Fibroblast of skin of scalp (primary cell): ENCODE results near the gene TUBB.
"Not testable (repeated sequence)": the region's sequence is repeated elsewhere in the genome, so short reads cannot be mapped to it uniquely, and the experiment has no call there.

ENCODE experiments used
- DNase-seq: peaks from one replicate; pipeline ENCODE4 v3.0.0-alpha.2; 2013

TUBB gene

DNA sequence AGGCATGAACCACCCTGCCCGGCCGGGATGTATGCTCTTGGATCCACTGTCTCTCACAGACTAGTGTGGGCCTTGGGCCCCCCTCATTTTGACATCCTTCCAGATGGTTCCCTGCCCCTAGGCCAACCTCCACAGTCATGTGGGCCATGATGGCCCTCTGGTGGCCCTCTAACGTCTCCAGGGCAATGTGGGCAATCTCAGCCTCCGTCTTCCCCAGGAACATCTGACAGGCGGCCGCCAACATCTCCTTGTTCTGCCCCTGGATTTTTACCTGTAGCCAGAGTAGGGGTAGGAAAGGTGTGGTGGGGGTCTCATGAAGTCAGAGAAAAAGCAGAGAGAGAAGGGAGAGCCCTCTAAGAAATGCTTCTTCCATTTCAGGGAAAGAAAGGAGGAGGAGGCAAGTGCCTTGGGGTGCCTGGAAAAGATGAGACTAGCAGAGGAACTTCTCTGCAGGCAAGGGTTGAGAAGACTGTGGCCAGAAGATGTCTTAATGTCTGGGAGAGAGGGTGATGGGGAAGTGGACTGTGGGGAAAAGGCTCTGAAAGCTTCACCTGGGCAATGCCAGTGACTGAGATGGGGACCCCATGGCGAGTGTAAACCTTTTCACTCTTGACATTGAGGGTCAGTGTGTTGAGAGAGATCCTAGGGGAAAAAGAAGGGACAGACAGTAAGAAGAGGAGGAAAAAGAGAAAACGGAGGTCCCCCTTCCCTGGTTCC is 21.1 kb downstream of the TUBB start:
- DNase-seq = peak; percentile 65

DNA sequence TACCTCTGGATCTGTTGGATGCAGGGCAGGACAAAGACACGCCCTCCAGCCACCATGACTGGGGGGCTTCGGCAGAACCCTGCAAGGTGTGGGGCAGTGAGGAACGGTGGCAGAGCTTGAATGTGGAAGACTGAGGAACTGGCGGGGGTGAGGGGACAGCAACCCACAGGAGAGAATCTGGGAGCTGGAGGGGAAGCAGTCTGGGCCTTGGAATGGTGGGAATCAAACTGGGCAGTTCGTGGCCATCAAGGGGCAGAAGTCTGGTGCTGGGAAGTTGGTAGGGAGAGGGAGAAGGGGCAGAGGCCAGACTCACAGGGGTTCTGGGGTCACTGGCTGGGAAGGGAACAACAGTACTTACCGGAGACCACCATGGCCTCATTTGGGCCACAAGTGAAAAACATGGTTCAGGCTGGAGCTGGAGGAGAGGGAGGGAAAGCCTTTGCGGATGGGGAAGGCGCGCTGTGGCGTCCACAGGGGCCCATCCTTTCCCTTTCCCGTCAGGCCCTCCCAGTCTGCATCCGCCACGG is 21.7 kb downstream of the TUBB start:
- DNase-seq = no peak

DNA sequence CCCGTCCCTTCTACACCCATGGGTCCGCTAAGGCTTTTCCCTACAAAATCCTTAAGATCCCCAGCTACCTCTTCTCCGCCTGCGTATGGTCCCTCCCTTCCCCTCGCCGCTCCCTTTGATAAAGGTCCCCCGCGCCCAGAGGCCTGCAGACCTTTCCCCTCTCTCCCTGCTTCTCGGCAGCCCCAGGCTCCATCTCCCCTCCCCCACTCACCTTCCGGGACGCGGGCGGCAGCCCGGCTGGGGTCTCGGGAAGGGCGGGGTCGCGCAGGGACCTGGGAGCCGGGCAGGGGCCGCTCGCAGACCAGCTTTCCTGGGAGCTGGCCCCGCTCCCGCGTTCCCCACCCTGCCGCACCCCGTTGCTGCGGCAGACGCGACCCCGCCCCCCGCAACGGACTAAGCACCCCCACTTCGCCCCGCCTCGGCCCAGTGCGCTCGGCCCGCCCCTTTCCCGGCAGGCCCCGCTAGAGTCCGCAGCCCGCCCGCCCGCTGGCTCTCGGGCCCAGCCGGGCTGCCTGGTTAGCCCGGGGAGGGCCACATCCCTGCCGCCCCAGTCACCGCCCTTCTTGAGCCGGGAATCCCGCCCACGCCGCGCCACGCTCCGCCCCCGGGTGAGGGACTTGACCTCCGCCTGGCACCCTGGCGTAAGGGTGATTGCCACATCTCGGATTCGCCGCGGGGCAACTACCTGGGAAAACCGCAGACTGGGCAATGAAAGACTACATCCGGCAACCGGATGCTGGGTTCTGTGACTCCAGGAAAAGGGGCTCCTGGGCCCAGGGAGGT is 22.4 kb downstream of the TUBB start, which contains the start of gene FLOT1:
Gene FLOT1, minus strand, starts transcription at position 372 of the 783 bp plus-strand sequence. CDS start 498 bp downstream, outside the sequence.
- peak; percentile 97 for DNase-seq

GRCh38 chr6:30743099-30744053 is 23.2 kb downstream of the TUBB start:
- DNase-seq = peak; percentile 36

DNA sequence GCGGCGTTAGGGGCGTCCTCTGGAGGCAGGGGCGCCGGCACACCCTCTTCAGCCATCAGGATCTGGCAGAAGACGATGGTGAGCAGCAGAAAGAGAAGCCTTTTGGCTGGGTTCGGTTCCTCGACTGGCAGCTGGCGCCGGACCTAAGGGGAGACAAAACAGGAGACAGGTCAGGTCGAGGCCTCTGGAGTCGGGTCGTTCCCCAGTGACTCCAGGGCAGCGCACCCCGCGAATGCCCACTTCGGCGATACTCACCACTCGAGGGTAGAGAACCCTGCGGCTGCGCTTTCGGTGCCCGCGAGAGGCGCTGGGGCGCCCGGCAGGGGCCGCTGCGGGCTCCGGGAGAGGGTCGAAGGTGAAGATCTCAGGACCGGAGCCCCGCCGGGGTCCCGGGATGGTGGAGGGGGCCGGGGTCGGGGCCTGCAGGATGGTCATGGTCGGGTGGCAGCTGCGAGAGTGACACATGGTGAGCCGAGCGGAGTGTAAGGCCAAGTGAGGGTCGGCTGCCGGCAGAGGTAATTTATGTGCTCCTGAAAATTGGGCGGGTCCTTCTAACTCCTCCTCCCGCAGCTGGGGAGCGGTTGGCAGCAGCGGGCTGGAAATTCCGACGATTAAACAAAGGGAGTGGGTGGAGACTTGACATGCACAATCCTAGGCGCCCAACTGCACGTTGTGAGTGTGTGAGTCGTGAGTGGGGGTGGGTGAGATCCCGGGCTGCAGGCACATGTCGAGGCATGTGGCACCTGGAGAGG is 24.1 kb downstream of the TUBB start, which contains the start of gene IER3:
Gene IER3, minus strand, starts transcription at position 494 of the 752 bp plus-strand sequence. Its CDS starts 29 bp downstream, at position 465.
- peak; percentile 97 for DNase-seq

GRCh38 chr6:30747300-30747687 is 27.1 kb downstream of the TUBB start:
- peak; percentile 27 for DNase-seq

DNA sequence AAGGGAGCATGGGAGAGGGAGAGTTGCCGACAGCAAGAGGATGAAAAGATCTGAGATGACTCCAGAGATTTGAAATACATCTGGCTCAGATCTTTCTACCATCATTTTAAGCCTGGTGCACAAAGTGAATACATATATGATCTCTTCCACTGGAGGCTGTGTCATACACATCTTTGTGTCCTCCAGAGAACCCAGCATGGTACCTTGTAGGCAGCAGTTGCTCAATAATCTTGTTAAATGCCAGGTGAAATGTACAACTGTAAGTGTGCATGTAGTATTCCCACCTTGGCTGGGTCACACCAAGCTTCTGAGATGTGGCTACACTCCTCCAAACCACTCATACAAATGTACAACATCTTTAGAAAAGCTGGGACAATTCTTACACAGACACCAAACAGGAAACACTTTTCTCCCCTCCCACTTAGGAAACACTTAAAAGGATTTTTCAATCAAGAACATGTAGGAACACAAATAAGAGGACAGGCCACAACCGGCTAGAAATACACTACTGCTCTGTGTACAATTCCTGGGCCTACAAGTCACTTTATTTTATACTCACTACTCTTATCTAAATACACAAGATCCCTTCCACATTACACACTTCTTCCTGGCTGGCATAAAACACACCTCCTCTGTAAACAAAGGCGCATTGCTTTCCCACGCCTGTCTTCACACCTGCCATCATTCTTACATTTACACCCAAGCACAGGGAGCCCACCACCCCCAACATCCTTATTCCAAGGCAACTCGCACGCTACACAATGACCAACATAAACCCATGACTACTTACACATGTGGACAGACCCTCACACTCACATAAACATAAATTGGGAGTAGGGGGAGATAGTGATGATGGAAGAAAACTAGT is 28.0 kb downstream of the TUBB start:
- DNase-seq = no peak

- peak; percentile 82 for DNase-seq
Observed at GRCh38 chr6:30748851-30749540, 28.8 kb downstream of the TUBB start.

- DNase-seq = no peak
Observed at GRCh38 chr6:30749554-30750378, 29.6 kb downstream of the TUBB start.

- no peak for DNase-seq
Observed at GRCh38 chr6:30750379-30750668, 30.2 kb downstream of the TUBB start.

GRCh38 chr6:30752157-30752927 is 32.2 kb downstream of the TUBB start:
- peak; percentile 100 for DNase-seq

DNA sequence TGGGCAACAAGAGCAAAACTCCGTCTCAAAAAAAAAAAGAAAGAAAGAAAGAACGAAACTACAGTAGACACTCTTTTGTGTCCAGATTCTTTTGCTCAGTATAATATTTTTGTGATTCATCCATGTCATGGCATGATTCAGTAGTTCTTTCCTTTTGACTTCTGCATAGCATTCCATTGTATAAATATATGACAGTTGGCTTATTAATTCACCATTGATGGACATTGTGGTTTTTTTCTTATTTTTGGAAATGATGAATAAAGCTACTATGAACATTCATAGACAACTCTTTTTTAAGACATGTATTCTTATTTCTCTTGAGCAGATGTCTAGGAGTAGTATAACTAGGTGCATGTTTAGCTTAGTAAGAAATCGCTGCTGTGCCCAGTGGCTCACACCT is 34.5 kb downstream of the TUBB start:
- DNase-seq = peak; percentile 91

GRCh38 chr6:30756405-30757003 is 36.4 kb downstream of the TUBB start:
- DNase-seq = not testable (repeated sequence)

- DNase-seq = no peak
Observed at GRCh38 chr6:30757261-30757904, 37.2 kb downstream of the TUBB start.

DNA sequence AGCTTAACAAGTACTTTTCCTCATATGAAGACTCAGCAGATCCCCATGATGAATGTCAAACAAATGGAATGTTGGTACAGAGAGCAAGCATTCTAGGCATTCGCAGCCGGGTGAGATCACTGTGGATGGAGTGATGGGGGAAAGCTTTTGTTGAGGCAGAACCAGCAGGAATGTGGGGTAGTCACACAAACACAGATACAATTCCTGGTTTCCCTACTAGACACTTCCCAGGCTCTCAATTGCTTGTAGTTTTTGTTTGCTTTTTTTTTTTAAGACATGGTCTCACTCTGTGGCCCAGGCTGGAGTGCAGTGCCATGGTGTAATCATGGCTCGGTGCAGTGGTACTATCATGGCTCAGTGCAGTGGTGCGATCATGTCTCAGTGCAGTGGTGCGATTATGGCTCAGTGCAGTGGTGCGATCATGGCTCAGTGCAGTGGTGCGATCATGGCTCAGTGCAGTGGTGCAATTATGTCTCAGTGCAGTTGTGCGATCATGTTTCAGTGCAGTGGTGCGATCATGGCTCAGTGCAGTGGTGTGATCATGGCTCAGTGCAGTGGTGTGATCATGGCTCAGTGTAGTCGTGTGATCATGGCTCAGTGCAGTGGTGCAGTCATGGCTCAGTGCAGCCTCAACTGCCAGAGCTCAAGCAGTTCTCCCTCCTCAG is 39.6 kb downstream of the TUBB start:
- DNase-seq = peak; percentile 99

DNA sequence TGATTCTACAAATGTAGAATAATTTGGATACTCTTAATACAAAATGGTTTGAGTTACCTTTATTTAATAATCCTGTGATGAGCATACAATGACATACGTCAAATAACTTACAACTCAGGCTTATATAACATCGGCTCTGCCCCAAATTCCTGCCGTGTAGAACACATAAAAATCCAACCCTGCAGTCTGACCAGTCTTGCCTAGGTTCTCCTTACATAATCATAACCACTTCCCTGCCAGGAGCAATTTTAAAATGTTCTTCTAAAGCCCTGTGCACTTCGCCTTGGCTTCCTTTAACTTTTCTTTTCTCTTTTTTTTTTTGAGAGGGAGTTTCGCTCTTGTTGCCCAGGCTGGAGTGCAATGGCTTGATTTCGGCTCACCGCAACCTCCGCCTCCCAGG is 40.4 kb downstream of the TUBB start:
- DNase-seq = no peak
